Measurements from ENCODE around the gene CDKAL1. TPM values are rescaled to one million over a fixed set of nuclear protein-coding genes. Genes with fewer than 3 reads are reported as not detected.

Gene CDKAL1
- total and polyA plus RNA-seq, 9 of the 15 experiments (the other 6 are each of a cell fraction or from before 2014, with no cell fraction given): 11.2 to 36.3 (median 20.1) TPM

DNA sequence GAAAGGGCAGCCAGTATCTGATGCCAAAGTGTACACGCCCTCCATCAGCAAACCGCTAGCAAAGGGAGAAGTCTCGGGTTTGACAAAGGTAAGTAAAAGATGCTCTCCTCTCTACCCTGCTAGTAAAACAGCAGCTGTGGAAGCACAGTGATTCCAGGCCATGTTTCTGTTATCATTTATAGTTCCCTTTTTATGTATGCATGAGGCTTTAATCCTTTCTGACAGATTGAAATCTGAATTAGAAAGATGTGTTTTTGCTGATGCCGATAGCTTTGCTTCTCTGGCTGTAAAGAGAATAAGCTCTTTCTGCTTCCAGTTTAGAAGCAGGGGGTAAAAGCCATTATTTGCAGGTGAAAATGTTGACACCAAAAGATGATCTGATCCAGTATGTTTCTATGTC, 666.9 kb downstream of the CDKAL1 start (continued):
- TF ChIP-seq RREB1 (CRISPR knock-in tag; IDR thresholded peaks at IDR 0.05): no peak

DNA sequence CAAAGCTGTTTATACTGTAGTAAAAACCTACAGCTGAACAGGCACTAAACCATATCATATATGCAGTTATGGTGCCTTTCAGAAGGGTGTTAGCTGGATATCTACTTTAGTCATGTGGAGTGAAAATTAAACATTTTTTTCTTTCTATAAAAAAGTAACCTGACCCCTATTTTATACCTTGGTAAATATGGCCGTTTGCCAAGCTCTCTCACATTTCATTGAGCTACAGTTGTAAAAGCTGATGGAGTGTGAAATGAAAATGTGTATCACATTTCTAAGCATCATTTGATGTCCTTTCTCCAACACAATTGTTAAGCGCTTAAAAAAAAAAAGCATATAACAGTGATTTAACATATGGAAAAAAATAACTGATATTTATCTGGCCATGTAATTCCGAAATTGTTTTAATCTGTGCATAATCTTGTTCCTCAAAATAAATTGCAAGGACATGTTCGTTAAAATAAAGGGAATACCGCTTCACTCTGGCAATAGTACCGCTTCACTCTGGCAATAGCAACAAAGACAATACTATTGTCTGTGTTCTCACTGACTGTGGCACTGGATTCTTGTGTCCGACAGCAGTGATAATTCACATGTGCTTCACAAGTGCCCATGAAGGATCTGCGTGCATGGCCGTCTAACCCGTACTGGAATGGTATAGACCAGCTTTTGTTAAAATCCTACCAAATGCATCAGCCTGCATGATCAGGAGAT, 667.5 kb downstream of the CDKAL1 start:
- ChIA-PET CTCF (ENCODE audit: low intra/inter-chr PET ratio) (no interaction called here), POLR2A (interaction anchor here (0.6 to 1.6 kb wide), 2 partner anchors 10 to 631 kb away, joined by 3 to 6 read pairs; no protein-coding TSS in a partner anchor)
- Histone ChIP-seq H2AFZ (ENCODE audit: low read depth, low read length) (no peak overlapping the region), H3K27me3 (ENCODE audit: control insufficient read depth in 2 of 2, insufficient read depth in 2 of 2, low read length in 2 of 2) (no peaks in the 10 kb centered on the region), H4K20me1 (replicated peaks; ENCODE audit: control insufficient read depth, insufficient read depth, low read length) (no peaks in the 10 kb centered on the region), H3K9ac (ENCODE audit: insufficient read depth in 1 of 2, low read depth in 2 of 2, low read length in 2 of 2) (no peak overlapping the region), H3K79me2 (ENCODE audit: control insufficient read depth, insufficient read depth, low read length) (no peaks in the 10 kb centered on the region), H3K27ac (ENCODE audit: extremely low read depth, low read depth, low read length) (no peak overlapping the region), H3K9me3 (replicated peaks; ENCODE audit: control insufficient read depth, insufficient read depth, low read depth, low read length) (no peaks in the 10 kb centered on the region), H3K36me3 (ENCODE audit: control insufficient read depth, insufficient read depth, low read length) (no peaks in the 10 kb centered on the region), H3K4me3 (no peak overlapping the region), H3K4me1 (replicated peaks in 1 of 2; ENCODE audit: control insufficient read depth in 2 of 2, insufficient read depth in 2 of 2, low read length in 2 of 2) (no peaks in the 10 kb centered on the region), H3K9me1 (ENCODE audit: control insufficient read depth, insufficient read depth, low read length) (no peaks in the 10 kb centered on the region), H3K4me2 (ENCODE audit: insufficient read depth, low read length) (no peak overlapping the region)
- DNase-seq (ENCODE audit: extremely low read depth in 1 of 4, low spot score in 3 of 4): no peak
- TF ChIP-seq ZBTB17 (CRISPR knock-in tag; IDR thresholded peaks at IDR 0.05) (no peak), E2F1 (CRISPR knock-in tag; IDR thresholded peaks at IDR 0.05) (no peak), SMARCB1 (IDR thresholded peaks at IDR 0.05; ENCODE audit: insufficient read length, low read depth) (no peak), MTF1 (CRISPR knock-in tag; IDR thresholded peaks at IDR 0.05; ENCODE audit: borderline replicate concordance) (no peak), ZKSCAN8 (CRISPR knock-in tag; IDR thresholded peaks at IDR 0.05) (no peak), TFAM (CRISPR knock-in tag; conservative IDR thresholded peaks at IDR 0.05) (no peak), PTBP1 (IDR thresholded peaks at IDR 0.05; ENCODE audit: low read depth, low read length) (no peak), ZNF764 (CRISPR knock-in tag; IDR thresholded peaks at IDR 0.05; ENCODE audit: low read depth) (no peak), CREM (IDR thresholded peaks at IDR 0.05; ENCODE audit: low read depth) (no peak), ZNF124 (CRISPR knock-in tag; IDR thresholded peaks at IDR 0.05) (no peak)
- BruUV-seq (replicated peaks): no TSS peak
- 77% methylated on average over 10 of the region's 10 CpGs for WGBS (ENCODE audit: insufficient coverage, low coverage, missing lambda C conversion rate)
- intact Hi-C loops (cut with micrococcal nuclease): no loop called here
- FAIRE-seq: no peak
- ATAC-seq: no peak
- in situ Hi-C loops (cut with MboI): no loop called here

Data from K562 (cell line).